K562 (cell line): ENCODE data around the gene ZNF276. TPM values are rescaled to one million over a fixed set of nuclear protein-coding genes. Genes with fewer than 3 reads are reported as not detected.
A peak's percentile ranks its signal among the peaks of the same experiment; 100 is the strongest.

Experiments used
- ATAC-seq: fragments of 200-7000 bp; cut with Tn5 transposase; 3 replicates; pipeline ENCODE4 v1.9.1; 2020; ENCODE audit warnings: moderate library complexity
- BruUV-seq: library from RNA; stranded (reverse); fragments of 400-500 nt; replicated peaks from 2 replicates; lab custom pipeline; 2021; lab: Mats Ljungman, UMichigan
- CTCF ChIA-PET: fragments of 300-600 bp; formaldehyde crosslinking; extraction: SDS; loops from one replicate; lab custom pipeline; 2021; ENCODE audit warnings: low intra/inter-chr PET ratio; lab: Yijun Ruan, JAX
- POLR2A ChIA-PET: fragments of 300-600, 350-650 bp; sonication (Branson Sonifier 250); formaldehyde crosslinking; extraction: SDS; loops from one replicate; lab custom pipeline; 2021; ENCODE audit warnings: antibody characterized with exemption, inconsistent platforms; lab: Yijun Ruan, JAX
- DNase-seq, 4 experiments: peaks; one replicate each; pipeline versions ENCODE4 v3.0.0 to v3.0.0-alpha.2; 2011 to 2018; ENCODE audit warnings: low spot score in 3 of 4, mixed read lengths in 3 of 4; ENCODE audit errors: extremely low read depth in 1 of 4
- FAIRE-seq: peaks from 2 replicates; lab custom pipeline; 2011; peaks lifted over from hg19 to GRCh38; lab: Jason Lieb, UNC
- H2AFZ ChIP-seq: 2 replicates; pipeline ENCODE4 v1.6.0; 2011; ENCODE audit warnings: low read depth, low read length, control low read depth, inconsistent platforms
- H3K27ac ChIP-seq: fragments of 200-600 bp; 3 replicates; pipeline ENCODE4 v1.8.0; 2011; ENCODE audit warnings: low read depth, mild to moderate bottlenecking, control low read depth, inconsistent platforms, low read length, moderate library complexity, mixed read lengths; ENCODE audit errors: extremely low read depth
- H3K27me3 ChIP-seq, 2 experiments: fragments of 300-600 bp in 1 of 2; 2 replicates in 1 of 2; 3 replicates in 1 of 2; pipeline versions ENCODE4 v1.6.0 to v1.8.0; 2011; ENCODE audit warnings: inconsistent platforms in 2 of 2, low read length in 2 of 2, mild to moderate bottlenecking in 1 of 2, mixed read lengths in 1 of 2, moderate library complexity in 1 of 2; ENCODE audit not compliant: control insufficient read depth in 2 of 2, insufficient read depth in 2 of 2
- H3K36me3 ChIP-seq: fragments of 300-600 bp; 3 replicates; pipeline ENCODE4 v1.8.0; 2011; ENCODE audit warnings: mild to moderate bottlenecking, low read length, inconsistent platforms; ENCODE audit not compliant: control insufficient read depth, insufficient read depth
- H3K4me1 ChIP-seq, 2 experiments: fragments of 200-600 bp in 1 of 2; replicated peaks in 1 of 2; 2 replicates in 1 of 2; 3 replicates in 1 of 2; pipeline versions ENCODE4 v1.5.1 to v1.8.0; 2011; ENCODE audit warnings: inconsistent platforms in 2 of 2, low read length in 2 of 2, mild to moderate bottlenecking in 1 of 2, mixed read lengths in 1 of 2, moderate library complexity in 1 of 2; ENCODE audit not compliant: control insufficient read depth in 2 of 2, insufficient read depth in 2 of 2
- H3K4me2 ChIP-seq: 2 replicates; pipeline ENCODE4 v1.6.1; 2011; ENCODE audit warnings: low read length, control low read depth, inconsistent platforms, mixed read lengths; ENCODE audit not compliant: insufficient read depth
- H3K4me3 ChIP-seq: fragments of 200-600 bp; sonication (generic), shearing (Covaris generic); 2 replicates; pipeline ENCODE4 v1.5.1; 2016; ENCODE audit warnings: control low read depth, inconsistent platforms
- H3K79me2 ChIP-seq: fragments of 200-600 bp; 3 replicates; pipeline ENCODE4 v1.8.0; 2011; ENCODE audit warnings: low read length, inconsistent platforms; ENCODE audit not compliant: control insufficient read depth, insufficient read depth
- H3K9ac ChIP-seq, 2 experiments: 2 replicates each; pipeline versions ENCODE4 v1.6.0 to v1.6.1; 2011; ENCODE audit warnings: low read depth in 2 of 2, low read length in 2 of 2, control low read depth in 1 of 2, inconsistent platforms in 1 of 2, mild to moderate bottlenecking in 1 of 2, mixed read lengths in 1 of 2; ENCODE audit not compliant: insufficient read depth in 1 of 2
- H3K9me1 ChIP-seq: one replicate; pipeline ENCODE4 v1.6.0; 2011; ENCODE audit warnings: inconsistent platforms, mild to moderate bottlenecking, low read length, moderate library complexity; ENCODE audit not compliant: control insufficient read depth, insufficient read depth
- H3K9me3 ChIP-seq: replicated peaks from 2 replicates; pipeline ENCODE4 v1.5.1; 2011; ENCODE audit warnings: low read depth, low read length, inconsistent platforms; ENCODE audit not compliant: control insufficient read depth, insufficient read depth
- H4K20me1 ChIP-seq: replicated peaks from 2 replicates; pipeline ENCODE4 v1.6.1; 2011; ENCODE audit warnings: low read length, inconsistent platforms, mixed read lengths; ENCODE audit not compliant: control insufficient read depth, insufficient read depth
- ARID2 ChIP-seq: fragments of 450-650 bp; IDR thresholded peaks from 2 replicates; pipeline ENCODE4 v1.6.1; 2017; ENCODE audit warnings: antibody characterized with exemption, mild to moderate bottlenecking
- BCLAF1 ChIP-seq, 2 experiments: fragments of 450-650 bp in 1 of 2; IDR thresholded peaks; 2 replicates each; pipeline ENCODE4 v1.6.1; 2011 to 2017; ENCODE audit warnings: low read depth in 2 of 2, antibody characterized with exemption in 1 of 2, borderline replicate concordance in 1 of 2, low read length in 1 of 2, mild to moderate bottlenecking in 1 of 2, mixed read lengths in 1 of 2; ENCODE audit not compliant: control insufficient read depth in 1 of 2
- ELF4 ChIP-seq: fragments of 450-650 bp; formaldehyde crosslinking; IDR thresholded peaks from 2 replicates; pipeline ENCODE4 v1.4.0; 2022; ENCODE audit warnings: missing genetic modification characterization
- HCFC1 ChIP-seq: IDR thresholded peaks from 2 replicates; pipeline ENCODE4 v1.6.1; 2012; ENCODE audit warnings: low read depth, low read length, improper control_type of control experiment
- HDAC6 ChIP-seq: IDR thresholded peaks from 2 replicates; pipeline ENCODE4 v1.6.1; 2012; ENCODE audit warnings: low read depth, mild to moderate bottlenecking, control low read depth, inconsistent platforms, low read length, moderate library complexity
- JUNB ChIP-seq: fragments of 450-650 bp; formaldehyde crosslinking; conservative IDR thresholded peaks from 2 replicates; pipeline ENCODE4 v1.4.0; 2020; ENCODE audit warnings: mild to moderate bottlenecking
- LARP7 ChIP-seq: fragments of 450-650 bp; IDR thresholded peaks from 2 replicates; pipeline ENCODE4 v1.6.1; 2016
- MED1 ChIP-seq: sonication (generic); formaldehyde crosslinking; IDR thresholded peaks from 2 replicates; pipeline ENCODE4 v1.8.1; 2023; ENCODE audit warnings: missing genetic modification reagents, borderline replicate concordance
- POLR2AphosphoS2 ChIP-seq: IDR thresholded peaks from 2 replicates; pipeline ENCODE4 v1.6.1; 2012; ENCODE audit warnings: low read length, improper control_type of control experiment
- POLR3G ChIP-seq: IDR thresholded peaks from 2 replicates; pipeline ENCODE4 v1.6.1; 2011; ENCODE audit not compliant: insufficient read length, insufficient replicate concordance; ENCODE audit errors: extremely low read depth
- PRMT5 ChIP-seq: sonication (generic); formaldehyde crosslinking; IDR thresholded peaks from 2 replicates; pipeline ENCODE4 v1.5.0; 2020; ENCODE audit warnings: missing genetic modification reagents
- SAFB2 ChIP-seq: fragments of 200-400 bp; formaldehyde crosslinking; IDR thresholded peaks from 2 replicates; pipeline ENCODE4 v1.6.1; 2018; ENCODE audit warnings: borderline replicate concordance, low read length, low read depth, moderate library complexity; ENCODE audit not compliant: severe bottlenecking
- TAF7 ChIP-seq: fragments of 450-650 bp; IDR thresholded peaks from 2 replicates; pipeline ENCODE4 v1.6.1; 2016; ENCODE audit warnings: missing genetic modification characterization, missing compliant biosample characterization
- ZNF699 ChIP-seq: fragments of 250-450 bp; sonication (Bioruptor Pico); IDR thresholded peaks from 2 replicates; pipeline ENCODE4 v1.8.0; 2021; ENCODE audit warnings: mild to moderate bottlenecking, moderate library complexity; ENCODE audit not compliant: insufficient replicate concordance
- ZNF76 ChIP-seq: fragments of 250-450 bp; sonication (Bioruptor Pico); IDR thresholded peaks from 2 replicates; pipeline ENCODE4 v1.4.0; 2020; ENCODE audit warnings: mild to moderate bottlenecking, moderate library complexity, borderline replicate concordance
- ZZZ3 ChIP-seq: fragments of 450-650 bp; IDR thresholded peaks from 2 replicates; pipeline ENCODE4 v1.6.1; 2016; ENCODE audit warnings: antibody characterized with exemption, mild to moderate bottlenecking, moderate library complexity
- WGBS: fragments of 100-300 bp; shearing (Covaris generic); methylation state at CpG from one replicate; pipeline ENCODE4 v1.1.6; 2016; ENCODE audit warnings: low coverage, mixed read lengths; ENCODE audit not compliant: insufficient coverage; ENCODE audit errors: missing lambda C conversion rate; 5-methylcytosine and 5-hydroxymethylcytosine counted together
- in situ Hi-C: fragments of 300-500 bp; cut with MboI; formaldehyde crosslinking; loops from 4 replicates; pipeline ENCODE4 v1.15.0; 2018; ENCODE audit warnings: inconsistent platforms, mixed read lengths
- intact Hi-C: fragments of 100-400 bp; cut with micrococcal nuclease; formaldehyde crosslinking; loops from 2 replicates; pipeline ENCODE4 v1.14.2; 2022
- polyA plus RNA-seq, 8 experiments: library from polyadenylated mRNA; depleted of rRNA in 4 of 8; stranded (reverse) in 5 of 8; unstranded in 3 of 8; fragments of >200 nt; fragmentation: Nextera tagmentation in 2 of 8; fragmentation: Illumina TruSeq in 1 of 8; extraction: Ambion mirVana in 2 of 8; extraction: Trizol in 1 of 8; gene quantifications; 2 replicates each; pipeline versions ENCODE4 v1.2.1 to v1.2.3, GENCODE V29; 2011 to 2014; ENCODE audit warnings: inconsistent platforms in 1 of 8, missing spikeins in 1 of 8
- total RNA-seq, 7 experiments: library from RNA; depleted of rRNA in 6 of 7; stranded (reverse); fragments of >200 nt in 6 of 7; fragmentation: Illumina TruSeq in 2 of 7; extraction: Trizol in 2 of 7; gene quantifications; 2 replicates each; pipeline versions ENCODE4 v1.2.1 to v1.2.3, GENCODE V29; 2011 to 2021; ENCODE audit warnings: low replicate concordance in 1 of 7
- TF ChIP-seq, protein P1 (sequence below): sonication (generic); formaldehyde crosslinking; IDR thresholded peaks from 2 replicates; pipeline ENCODE4 v1.8.0; 2022; ENCODE audit warnings: mild to moderate bottlenecking, missing genetic modification reagents

The ZNF276 gene
- total and polyA plus RNA-seq, 9 of the 15 experiments (the other 6 are each of a cell fraction or from before 2014, with no cell fraction given), result 0.49 to 43.9 (median 15.8) TPM

GRCh38 chr16:89701425-89702406 lies 19.6 kb upstream of the ZNF276 start, which contains the start of gene SPATA2L:
Gene SPATA2L, minus strand, starts transcription at chr16:89701705. Its CDS starts 473 bp downstream, at chr16:89701232.
- Histone ChIP-seq H3K9me1 (peaks cover 8% of the 10 kb centered on the region), H3K4me1 (peaks cover 16 to 66% of the 10 kb centered on the region in 2 experiments), H2AFZ (peak within 1 kb of the TSS; percentile 94), H3K4me2 (peak within 1 kb of the TSS; percentile 86), H3K9me3 (no peaks in the 10 kb centered on the region), H4K20me1 (peaks cover 4% of the 10 kb centered on the region; the same call in 1 of the 2 replicates), H3K27ac (peak within 1 kb of the TSS; percentile 76), H3K9ac (peak within 1 kb of the TSS; percentile 70 to 93), H3K27me3 (no peaks in the 10 kb centered on the region), H3K4me3 (peak within 1 kb of the TSS; percentile 51), H3K36me3 (peaks cover 17% of the 10 kb centered on the region; the same call in 2 of the 3 replicates), H3K79me2 (peaks cover 9% of the 10 kb centered on the region)
- POLR2A ChIA-PET, result interaction anchor here (0.6 to 1.0 kb wide), 3 partner anchors 30 to 201 kb away, joined by 3 read pairs; no protein-coding TSS in a partner anchor
- no TSS peak for BruUV-seq
- peak; percentile 86 for ATAC-seq
- 2% methylated on average over 66 of the region's 97 CpGs for WGBS
- intact Hi-C loops, result loop anchor here (2.0 to 5.0 kb wide), 3 partner anchors 17 to 211 kb away; no protein-coding TSS in a partner anchor
- FAIRE-seq, result peak; percentile 98
- DNase-seq, result peak; percentile 96 to 99 (median 96)
- CTCF ChIA-PET, result interaction anchor here (0.6 to 2.7 kb wide), 2 partner anchors 143 to 159 kb away, joined by 3 to 18 read pairs; no protein-coding TSS in a partner anchor
- in situ Hi-C loops, result loop anchor here (5.0 kb wide), 1 partner anchor 161 kb away; no protein-coding TSS in a partner anchor
- TF ChIP-seq HCFC1 (peak; percentile 25), MED1 (CRISPR knock-in tag) (no peak), ELF4 (no peak), POLR2AphosphoS2 (no peak), BCLAF1 (IDR thresholded peaks at IDR 0.05; ENCODE audit: borderline replicate concordance in 1 of 2, control insufficient read depth in 1 of 2, low read depth in 2 of 2, low read length in 1 of 2) (no peak), POLR3G (no peak), ARID2 (no peak), PRMT5 (CRISPR knock-in tag) (no peak), TAF7 (tag) (no peak), JUNB (CRISPR knock-in tag) (no peak), ZNF76 (CRISPR knock-in tag) (no peak), SAFB2 (no peak), LARP7 (no peak), HDAC6 (no peak), ZNF699 (CRISPR knock-in tag) (no peak), ZZZ3 (no peak)
- TF ChIP-seq, protein P1, sequence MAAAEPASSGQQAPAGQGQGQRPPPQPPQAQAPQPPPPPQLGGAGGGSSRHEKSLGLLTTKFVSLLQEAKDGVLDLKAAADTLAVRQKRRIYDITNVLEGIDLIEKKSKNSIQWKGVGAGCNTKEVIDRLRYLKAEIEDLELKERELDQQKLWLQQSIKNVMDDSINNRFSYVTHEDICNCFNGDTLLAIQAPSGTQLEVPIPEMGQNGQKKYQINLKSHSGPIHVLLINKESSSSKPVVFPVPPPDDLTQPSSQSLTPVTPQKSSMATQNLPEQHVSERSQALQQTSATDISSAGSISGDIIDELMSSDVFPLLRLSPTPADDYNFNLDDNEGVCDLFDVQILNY (CRISPR knock-in tag), result peak; percentile 55; the same call in 1 of the 2 replicates
